IMR-90 (cell line): ENCODE measurements around the gene RPTOR.
A peak's percentile ranks its signal among the peaks of the same experiment; 100 is the strongest.

Experiments used
- BHLHE40 ChIP-seq: fragments of 150-350 bp; IDR thresholded peaks from 2 replicates; pipeline ENCODE4 v1.6.1; 2016; ENCODE audit warnings: mild to moderate bottlenecking, low read depth, low read length
- CEBPB ChIP-seq: IDR thresholded peaks from 2 replicates; pipeline ENCODE4 v1.6.1; 2012; ENCODE audit warnings: low read depth, low read length, improper control_type of control experiment
- CTCF ChIP-seq: conservative IDR thresholded peaks from 2 replicates; pipeline ENCODE4 v1.5.1; 2012; ENCODE audit warnings: mild to moderate bottlenecking, low read depth, low read length, improper control_type of control experiment
- ELK1 ChIP-seq: fragments of 150-350 bp; IDR thresholded peaks from 2 replicates; pipeline ENCODE4 v1.6.1; 2016; ENCODE audit warnings: low read depth, mild to moderate bottlenecking, low read length, moderate library complexity, borderline replicate concordance
- MAFK ChIP-seq: IDR thresholded peaks from 2 replicates; pipeline ENCODE4 v1.6.1; 2012; ENCODE audit warnings: low read depth, low read length, improper control_type of control experiment
- MXI1 ChIP-seq: IDR thresholded peaks from 2 replicates; pipeline ENCODE4 v1.6.1; 2012; ENCODE audit warnings: low read depth, mild to moderate bottlenecking, low read length, moderate library complexity, borderline replicate concordance
- POLR2A ChIP-seq: IDR thresholded peaks from 2 replicates; pipeline ENCODE4 v1.6.1; 2012; ENCODE audit warnings: mild to moderate bottlenecking, low read depth, low read length
- RCOR1 ChIP-seq: IDR thresholded peaks from 2 replicates; pipeline ENCODE4 v1.6.1; 2012; ENCODE audit warnings: mild to moderate bottlenecking, low read length, improper control_type of control experiment; ENCODE audit not compliant: insufficient replicate concordance
- SMC3 ChIP-seq: fragments of 150-350 bp; IDR thresholded peaks from 2 replicates; pipeline ENCODE4 v1.6.1; 2016; ENCODE audit warnings: low read depth, mild to moderate bottlenecking, antibody characterized with exemption, low read length, moderate library complexity

GRCh38 chr17:80712089-80712488 lies 167.5 kb downstream of the RPTOR start:
- no peak for TF ChIP-seq CTCF
- TF ChIP-seq POLR2A = no peak
- no peak for TF ChIP-seq SMC3
- TF ChIP-seq BHLHE40 = no peak
- no peak for TF ChIP-seq RCOR1
- TF ChIP-seq ELK1 = no peak
- peak; percentile 90 for TF ChIP-seq MAFK
- TF ChIP-seq CEBPB = no peak
- no peak for TF ChIP-seq MXI1
